HEK293 (cell line): ENCODE results near the gene B4GALNT4.

ENCODE experiments used
- BCL11B ChIP-seq: fragments of 450-650 bp; formaldehyde crosslinking; IDR thresholded peaks from 2 replicates; pipeline ENCODE4 v1.5.1; 2016; ENCODE audit warnings: low read depth, missing biosample characterization, missing genetic modification characterization
- FEZF1 ChIP-seq: fragments of 450-650 bp; formaldehyde crosslinking; IDR thresholded peaks from 2 replicates; pipeline ENCODE4 v1.5.1; 2016; ENCODE audit warnings: missing biosample characterization, missing genetic modification characterization
- TCF7L2 ChIP-seq: IDR thresholded peaks from 2 replicates; pipeline ENCODE4 v1.6.1; 2011; ENCODE audit warnings: low read depth, mild to moderate bottlenecking, inconsistent platforms, low read length, moderate library complexity, borderline replicate concordance
- ZBTB20 ChIP-seq: fragments of 450-650 bp; formaldehyde crosslinking; IDR thresholded peaks from 2 replicates; pipeline ENCODE4 v1.5.1; 2016; ENCODE audit warnings: missing biosample characterization, missing genetic modification characterization
- ZNF114 ChIP-seq: fragments of 450-650 bp; formaldehyde crosslinking; IDR thresholded peaks from 2 replicates; pipeline ENCODE4 v1.5.0; 2017; ENCODE audit warnings: missing biosample characterization, missing genetic modification characterization
- ZNF341 ChIP-seq: fragments of 450-650 bp; formaldehyde crosslinking; IDR thresholded peaks from 2 replicates; pipeline ENCODE4; 2016; ENCODE audit warnings: low read depth, missing biosample characterization, missing genetic modification characterization
- ZNF423 ChIP-seq: fragments of 450-650 bp; formaldehyde crosslinking; IDR thresholded peaks from 2 replicates; pipeline ENCODE4 v1.5.1; 2016; ENCODE audit warnings: missing biosample characterization, missing genetic modification characterization
- TF ChIP-seq, protein P1 (sequence below): fragments of 450-650 bp; formaldehyde crosslinking; IDR thresholded peaks from 2 replicates; pipeline ENCODE4 v1.5.1; 2016; ENCODE audit warnings: missing biosample characterization, missing genetic modification characterization
- TF ChIP-seq, protein P2 (sequence below): fragments of 450-650 bp; formaldehyde crosslinking; IDR thresholded peaks from 2 replicates; pipeline ENCODE4 v1.5.1; 2016; ENCODE audit warnings: missing biosample characterization, missing genetic modification characterization

DNA sequence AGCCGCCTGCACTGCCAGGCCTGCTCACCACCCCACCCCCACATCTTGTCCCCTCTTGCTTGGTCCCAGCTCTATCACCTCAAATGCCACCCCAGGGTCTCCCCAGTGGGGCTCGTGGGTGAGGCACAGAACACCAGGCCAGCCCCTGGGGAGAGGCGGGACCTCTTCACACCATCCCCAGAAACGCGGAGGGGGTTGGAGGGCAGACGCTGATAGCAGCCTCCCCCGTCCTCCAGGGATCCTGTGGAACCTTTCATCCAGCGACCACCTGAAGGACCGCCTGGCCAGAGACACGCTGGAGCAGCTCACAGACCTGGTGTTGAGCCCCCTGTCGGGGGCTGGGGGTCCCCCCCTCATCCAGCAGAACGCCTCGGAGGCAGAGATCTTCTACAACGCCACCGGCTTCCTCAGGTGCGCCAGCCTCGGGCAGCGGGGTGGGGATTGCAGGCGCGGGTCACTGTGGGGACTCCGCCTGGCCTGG is 30.5 kb downstream of the B4GALNT4 start:
- TF ChIP-seq, protein P1, sequence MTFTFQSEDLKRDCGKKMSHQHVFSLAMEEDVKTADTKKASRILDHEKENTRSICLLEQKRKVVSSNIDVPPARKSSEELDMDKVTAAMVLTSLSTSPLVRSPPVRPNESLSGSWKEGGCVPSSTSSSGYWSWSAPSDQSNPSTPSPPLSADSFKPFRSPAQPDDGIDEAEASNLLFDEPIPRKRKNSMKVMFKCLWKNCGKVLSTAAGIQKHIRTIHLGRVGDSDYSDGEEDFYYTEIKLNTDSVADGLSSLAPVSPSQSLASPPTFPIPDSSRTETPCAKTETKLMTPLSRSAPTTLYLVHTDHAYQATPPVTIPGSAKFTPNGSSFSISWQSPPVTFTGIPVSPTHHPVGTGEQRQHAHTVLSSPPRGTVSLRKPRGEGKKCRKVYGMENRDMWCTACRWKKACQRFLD (tag by site-specific recombination), result no peak
- TF ChIP-seq ZNF423, result no peak
- TF ChIP-seq BCL11B (tag by site-specific recombination), result no peak
- TF ChIP-seq FEZF1 (tag by site-specific recombination), result no peak
- no peak for TF ChIP-seq ZNF114 (tag by site-specific recombination)
- no peak for TF ChIP-seq TCF7L2
- TF ChIP-seq, protein P2, sequence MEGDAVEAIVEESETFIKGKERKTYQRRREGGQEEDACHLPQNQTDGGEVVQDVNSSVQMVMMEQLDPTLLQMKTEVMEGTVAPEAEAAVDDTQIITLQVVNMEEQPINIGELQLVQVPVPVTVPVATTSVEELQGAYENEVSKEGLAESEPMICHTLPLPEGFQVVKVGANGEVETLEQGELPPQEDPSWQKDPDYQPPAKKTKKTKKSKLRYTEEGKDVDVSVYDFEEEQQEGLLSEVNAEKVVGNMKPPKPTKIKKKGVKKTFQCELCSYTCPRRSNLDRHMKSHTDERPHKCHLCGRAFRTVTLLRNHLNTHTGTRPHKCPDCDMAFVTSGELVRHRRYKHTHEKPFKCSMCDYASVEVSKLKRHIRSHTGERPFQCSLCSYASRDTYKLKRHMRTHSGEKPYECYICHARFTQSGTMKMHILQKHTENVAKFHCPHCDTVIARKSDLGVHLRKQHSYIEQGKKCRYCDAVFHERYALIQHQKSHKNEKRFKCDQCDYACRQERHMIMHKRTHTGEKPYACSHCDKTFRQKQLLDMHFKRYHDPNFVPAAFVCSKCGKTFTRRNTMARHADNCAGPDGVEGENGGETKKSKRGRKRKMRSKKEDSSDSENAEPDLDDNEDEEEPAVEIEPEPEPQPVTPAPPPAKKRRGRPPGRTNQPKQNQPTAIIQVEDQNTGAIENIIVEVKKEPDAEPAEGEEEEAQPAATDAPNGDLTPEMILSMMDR (tag by site-specific recombination), result no peak
- TF ChIP-seq ZNF341 (tag by site-specific recombination), result no peak
- no peak for TF ChIP-seq ZBTB20 (tag by site-specific recombination)
